ENCODE results near the gene MOB3B.

MOB3B gene

DNA sequence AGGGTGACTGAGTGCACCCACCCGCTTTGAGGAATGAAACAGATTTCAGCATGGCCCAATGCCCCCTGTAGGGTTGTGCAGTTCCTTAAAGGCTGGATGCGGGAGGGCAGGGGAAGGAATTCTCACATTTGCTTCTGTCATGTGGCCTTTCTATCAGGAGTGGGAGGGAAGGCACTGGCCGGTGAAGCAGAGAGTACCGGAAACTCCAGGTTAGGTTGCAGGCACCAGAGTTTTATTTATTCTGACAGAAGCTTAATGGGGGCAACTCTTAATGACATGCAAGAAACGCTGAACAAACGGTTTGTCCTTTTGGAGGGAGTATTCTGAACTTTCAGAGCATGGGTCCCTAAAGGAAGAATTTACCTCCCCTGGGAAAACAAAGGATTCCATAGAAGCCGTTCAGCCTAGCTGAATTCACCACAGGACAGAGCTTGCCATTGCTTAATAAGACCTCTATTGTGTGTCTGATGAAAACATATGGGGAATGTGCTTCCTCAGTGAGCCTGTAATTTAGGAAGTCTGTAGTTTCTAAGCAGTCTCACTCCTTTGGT, 188.6 kb downstream of the MOB3B start:
- H3K4me2 ChIP-seq (ENCODE audit: low read length), result no peak overlapping the region
- no CpG with 5 or more reads among the region's 7 CpGs for WGBS (ENCODE audit: extremely low coverage, insufficient coverage, insufficient read length)

DNA sequence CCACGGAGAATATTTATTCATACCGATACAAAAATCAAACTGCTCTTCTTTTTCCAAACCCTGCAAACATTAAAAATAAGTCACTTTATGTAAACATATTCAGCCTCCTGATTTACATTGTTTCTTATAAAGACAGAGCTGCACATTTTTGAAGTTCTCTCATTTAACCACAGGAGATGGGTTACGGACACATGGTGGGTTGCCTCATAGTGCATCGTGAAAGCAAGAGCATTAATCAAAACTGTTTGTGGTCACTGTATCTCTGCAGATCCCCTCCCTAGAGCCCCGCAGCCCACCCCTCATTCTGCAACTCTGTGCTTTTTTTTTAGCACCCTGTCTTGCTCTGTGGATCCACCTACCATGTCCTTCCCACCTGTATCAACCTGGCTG, 189.3 kb downstream of the MOB3B start:
- Histone ChIP-seq H3K23ac (ENCODE audit: low read length) (no peak overlapping the region), H4K91ac (ENCODE audit: low read depth, low read length) (no peak overlapping the region), H3K79me1 (ENCODE audit: low read length) (peaks cover 4% of the 10 kb centered on the region), H2BK12ac (ENCODE audit: low read length) (no peak overlapping the region), H2AK5ac (ENCODE audit: low read length) (no peak overlapping the region), H3K18ac (ENCODE audit: low read length) (no peak overlapping the region), H3K4me2 (ENCODE audit: low read length) (no peak overlapping the region), H3K4me3 (ENCODE audit: low read depth, low read length) (no peak overlapping the region), H4K12ac (ENCODE audit: low read depth, low read length) (no peak overlapping the region), H3K79me2 (ENCODE audit: control insufficient read depth, insufficient read depth, low read length, poor library complexity) (peaks cover 3% of the 10 kb centered on the region), H3K4ac (ENCODE audit: low read depth, low read length) (no peak overlapping the region), H2AFZ (ENCODE audit: insufficient read depth, low read length, poor library complexity) (no peak overlapping the region), H3K36me3 (ENCODE audit: control insufficient read depth in 1 of 2, insufficient read depth in 2 of 2, low read length in 2 of 2) (peaks cover 0 to 3% of the 10 kb centered on the region in 2 experiments), H3K27ac (ENCODE audit: low read depth, low read length) (no peak overlapping the region), H2BK120ac (ENCODE audit: insufficient read depth, low read length, poor library complexity) (no peak overlapping the region), H2BK5ac (ENCODE audit: low read depth, low read length, poor library complexity) (no peak overlapping the region), H3K4me1 (ENCODE audit: control insufficient read depth in 1 of 2, insufficient read depth in 2 of 2, low read length in 2 of 2) (peaks cover 6 to 20% of the 10 kb centered on the region in 2 experiments), H3K9me3 (ENCODE audit: insufficient read depth, low read depth, low read length) (no peaks in the 10 kb centered on the region), H4K8ac (ENCODE audit: low read depth, low read length) (no peak overlapping the region), H3K9ac (ENCODE audit: low read length) (no peak overlapping the region), H3K14ac (ENCODE audit: low read length) (no peak overlapping the region), H3K27me3 (ENCODE audit: insufficient read depth, low read length) (no peaks in the 10 kb centered on the region)
- no peak for DNase-seq
- WGBS (ENCODE audit: extremely low coverage, insufficient coverage, insufficient read length), result 100% methylated on average over 1 of the region's 5 CpGs

More for the DNA sequence above, 188.6 kb downstream of the MOB3B start:
- no peak overlapping the region for H4K12ac ChIP-seq (ENCODE audit: low read depth, low read length)
- peaks cover 6 to 20% of the 10 kb centered on the region in 2 experiments for H3K4me1 ChIP-seq (ENCODE audit: control insufficient read depth in 1 of 2, insufficient read depth in 2 of 2, low read length in 2 of 2)
- no peak overlapping the region for H2AK5ac ChIP-seq (ENCODE audit: low read length)
- H3K4me3 ChIP-seq (ENCODE audit: low read depth, low read length), result no peak overlapping the region
- H3K9me3 ChIP-seq (ENCODE audit: insufficient read depth, low read depth, low read length), result no peaks in the 10 kb centered on the region
- H3K9ac ChIP-seq (ENCODE audit: low read length), result no peak overlapping the region
- H3K14ac ChIP-seq (ENCODE audit: low read length), result no peak overlapping the region
- H3K79me2 ChIP-seq (ENCODE audit: control insufficient read depth, insufficient read depth, low read length, poor library complexity), result peaks cover 3% of the 10 kb centered on the region
- H2BK120ac ChIP-seq (ENCODE audit: insufficient read depth, low read length, poor library complexity), result no peak overlapping the region
- no peak overlapping the region for H3K18ac ChIP-seq (ENCODE audit: low read length)
- no peak overlapping the region for H3K23ac ChIP-seq (ENCODE audit: low read length)
- no peak overlapping the region for H2BK12ac ChIP-seq (ENCODE audit: low read length)
- no peak overlapping the region for H3K4ac ChIP-seq (ENCODE audit: low read depth, low read length)
- no peak for DNase-seq
- H3K27me3 ChIP-seq (ENCODE audit: insufficient read depth, low read length), result no peaks in the 10 kb centered on the region
- H4K91ac ChIP-seq (ENCODE audit: low read depth, low read length), result no peak overlapping the region
- no peak overlapping the region for H2AFZ ChIP-seq (ENCODE audit: insufficient read depth, low read length, poor library complexity)
- H2BK5ac ChIP-seq (ENCODE audit: low read depth, low read length, poor library complexity), result no peak overlapping the region
- H3K36me3 ChIP-seq (ENCODE audit: control insufficient read depth in 1 of 2, insufficient read depth in 2 of 2, low read length in 2 of 2), result peaks cover 0 to 3% of the 10 kb centered on the region in 2 experiments
- no peak overlapping the region for H3K27ac ChIP-seq (ENCODE audit: low read depth, low read length)
- H4K8ac ChIP-seq (ENCODE audit: low read depth, low read length), result no peak overlapping the region
- peaks cover 4% of the 10 kb centered on the region for H3K79me1 ChIP-seq (ENCODE audit: low read length)

DNA sequence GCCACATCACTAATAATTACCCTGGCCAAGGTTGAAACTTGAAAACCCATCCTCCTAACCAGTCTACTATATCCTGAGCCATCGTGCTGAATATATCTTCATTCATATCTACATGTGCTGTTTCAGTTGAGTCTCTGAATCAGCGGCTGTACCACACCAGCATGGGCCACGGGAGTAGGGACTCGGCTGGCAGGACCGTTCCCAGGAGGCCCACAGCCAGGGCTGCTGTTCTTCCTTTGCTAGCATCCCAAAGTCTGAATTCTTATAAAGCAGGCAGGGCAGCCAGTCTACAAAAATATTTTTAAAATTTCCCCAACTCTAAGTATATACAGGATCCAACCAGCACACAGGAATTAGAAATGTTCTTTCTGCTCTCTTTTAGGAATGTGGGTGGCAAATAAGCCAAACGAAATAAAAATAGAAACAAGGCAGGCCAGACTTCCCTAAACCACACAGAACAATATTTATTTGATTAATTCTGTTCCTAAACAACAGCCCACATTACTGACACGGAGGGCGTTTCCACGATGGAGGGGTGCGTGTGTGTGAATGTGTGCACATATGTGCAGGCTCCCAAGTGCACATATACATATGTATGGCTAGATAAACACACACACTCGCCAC, 189.8 kb downstream of the MOB3B start:
- H3K4me2 ChIP-seq (ENCODE audit: low read length), result no peak overlapping the region
- no peak overlapping the region for H3K4me3 ChIP-seq (ENCODE audit: low read depth, low read length)
- H3K79me2 ChIP-seq (ENCODE audit: control insufficient read depth, insufficient read depth, low read length, poor library complexity), result peaks cover 3% of the 10 kb centered on the region
- H3K4me1 ChIP-seq (ENCODE audit: control insufficient read depth in 1 of 2, insufficient read depth in 2 of 2, low read length in 2 of 2), result peaks cover 6 to 20% of the 10 kb centered on the region in 2 experiments
- H2BK120ac ChIP-seq (ENCODE audit: insufficient read depth, low read length, poor library complexity), result no peak overlapping the region
- H3K36me3 ChIP-seq (ENCODE audit: control insufficient read depth in 1 of 2, insufficient read depth in 2 of 2, low read length in 2 of 2), result peaks cover 0 to 1% of the 10 kb centered on the region in 2 experiments
- H2BK12ac ChIP-seq (ENCODE audit: low read length), result no peak overlapping the region
- no peak overlapping the region for H3K14ac ChIP-seq (ENCODE audit: low read length)
- no peak overlapping the region for H4K8ac ChIP-seq (ENCODE audit: low read depth, low read length)
- no peak overlapping the region for H2BK5ac ChIP-seq (ENCODE audit: low read depth, low read length, poor library complexity)
- no peak for DNase-seq
- no peak overlapping the region for H3K9ac ChIP-seq (ENCODE audit: low read length)
- no peak overlapping the region for H4K12ac ChIP-seq (ENCODE audit: low read depth, low read length)
- WGBS (ENCODE audit: extremely low coverage, insufficient coverage, insufficient read length), result no CpG with 5 or more reads among the region's 11 CpGs
- H2AFZ ChIP-seq (ENCODE audit: insufficient read depth, low read length, poor library complexity), result no peak overlapping the region
- no peak overlapping the region for H3K23ac ChIP-seq (ENCODE audit: low read length)
- H4K91ac ChIP-seq (ENCODE audit: low read depth, low read length), result no peak overlapping the region
- no peaks in the 10 kb centered on the region for H3K9me3 ChIP-seq (ENCODE audit: insufficient read depth, low read depth, low read length)
- H3K18ac ChIP-seq (ENCODE audit: low read length), result no peak overlapping the region
- no peak overlapping the region for H3K27ac ChIP-seq (ENCODE audit: low read depth, low read length)
- H2AK5ac ChIP-seq (ENCODE audit: low read length), result no peak overlapping the region
- H3K79me1 ChIP-seq (ENCODE audit: low read length), result peaks cover 4% of the 10 kb centered on the region
- no peak overlapping the region for H3K4ac ChIP-seq (ENCODE audit: low read depth, low read length)
- H3K27me3 ChIP-seq (ENCODE audit: insufficient read depth, low read length), result no peaks in the 10 kb centered on the region

DNA sequence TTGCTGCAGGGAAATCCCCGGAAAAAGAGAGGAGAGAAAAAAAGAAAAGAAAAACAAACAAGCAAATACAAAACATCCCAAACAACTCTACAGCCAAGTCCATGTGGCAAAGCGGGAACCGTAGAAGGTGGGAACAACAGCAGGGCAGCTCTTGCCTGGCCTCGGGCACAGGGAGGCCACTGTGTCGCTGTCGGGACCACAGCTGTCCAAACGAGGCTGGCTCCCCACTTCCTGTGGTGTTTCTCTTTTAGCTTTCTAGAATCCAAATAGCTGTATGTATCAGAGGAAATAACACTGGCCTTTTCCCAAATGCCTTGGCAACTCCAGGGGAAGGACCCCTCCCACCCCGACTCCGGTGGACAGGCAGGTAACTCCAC, 191.1 kb downstream of the MOB3B start:
- Histone ChIP-seq H3K79me2 (ENCODE audit: control insufficient read depth, insufficient read depth, low read length, poor library complexity) (peaks cover 3% of the 10 kb centered on the region), H4K12ac (ENCODE audit: low read depth, low read length) (no peak overlapping the region)

More for the DNA sequence above, 191.1 kb downstream of the MOB3B start:
- Histone ChIP-seq H3K27me3 (ENCODE audit: insufficient read depth, low read length) (no peaks in the 10 kb centered on the region), H2BK120ac (ENCODE audit: insufficient read depth, low read length, poor library complexity) (no peak overlapping the region), H3K18ac (ENCODE audit: low read length) (peak overlapping the region; percentile 42), H4K8ac (ENCODE audit: low read depth, low read length) (no peak overlapping the region), H3K79me1 (ENCODE audit: low read length) (peaks cover 4% of the 10 kb centered on the region), H3K4ac (ENCODE audit: low read depth, low read length) (no peak overlapping the region), H3K27ac (ENCODE audit: low read depth, low read length) (no peak overlapping the region), H3K9ac (ENCODE audit: low read length) (no peak overlapping the region), H3K4me2 (ENCODE audit: low read length) (no peak overlapping the region), H2BK5ac (ENCODE audit: low read depth, low read length, poor library complexity) (no peak overlapping the region), H3K23ac (ENCODE audit: low read length) (no peak overlapping the region), H3K4me3 (ENCODE audit: low read depth, low read length) (no peak overlapping the region), H3K4me1 (ENCODE audit: control insufficient read depth in 1 of 2, insufficient read depth in 2 of 2, low read length in 2 of 2) (peaks cover 6 to 22% of the 10 kb centered on the region in 2 experiments), H2BK12ac (ENCODE audit: low read length) (peak overlapping the region; percentile 38), H4K91ac (ENCODE audit: low read depth, low read length) (peak overlapping the region; percentile 26), H2AFZ (ENCODE audit: insufficient read depth, low read length, poor library complexity) (no peak overlapping the region), H3K36me3 (ENCODE audit: control insufficient read depth in 1 of 2, insufficient read depth in 2 of 2, low read length in 2 of 2) (no peaks in the 10 kb centered on the region), H2AK5ac (ENCODE audit: low read length) (no peak overlapping the region), H3K9me3 (ENCODE audit: insufficient read depth, low read depth, low read length) (no peaks in the 10 kb centered on the region), H3K14ac (ENCODE audit: low read length) (no peak overlapping the region)
- WGBS (ENCODE audit: extremely low coverage, insufficient coverage, insufficient read length), result no CpG with 5 or more reads among the region's 9 CpGs
- no peak for DNase-seq

All from trophoblast cell (in vitro differentiated cells and primary cell).